Epithelial cell of prostate (primary cell): ENCODE results near the gene WDR76.
"Not testable (repeated sequence)": the region's sequence is repeated elsewhere in the genome, so short reads cannot be mapped to it uniquely, and the experiment has no call there.

Experiments used
- DNase-seq: peaks from one replicate; pipeline ENCODE4 v3.0.0-alpha.2; 2011; ENCODE audit warnings: low read depth, low spot score
- H3K27ac ChIP-seq: fragments of 450-650 bp; 2 replicates; pipeline ENCODE4 v1.5.1; 2017; ENCODE audit warnings: mild to moderate bottlenecking

Gene WDR76

DNA sequence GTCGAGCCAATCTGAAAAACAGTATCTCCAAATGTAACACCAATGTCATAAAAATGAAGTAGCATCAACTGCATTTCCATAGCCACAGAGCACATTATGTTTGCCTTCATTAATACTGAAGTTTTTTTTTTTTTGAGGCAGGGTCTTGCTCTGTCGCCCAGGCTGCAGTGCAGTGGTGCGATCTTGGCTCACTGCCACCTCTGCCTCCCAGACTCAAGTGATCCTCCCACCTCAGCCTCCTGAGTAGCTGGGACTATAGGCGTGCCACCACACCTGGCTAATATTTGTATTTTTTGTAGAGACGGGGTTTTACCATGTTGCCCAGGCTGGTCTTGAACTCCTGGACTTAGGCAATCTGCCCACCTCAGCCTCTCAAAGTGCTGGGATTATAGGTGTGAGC, 11.7 kb upstream of the WDR76 start:
- DNase-seq = not testable (repeated sequence)

GRCh38 chr15:43821505-43821904, 5.3 kb upstream of the WDR76 start:
- no peak for DNase-seq
- no peak overlapping the region for H3K27ac ChIP-seq

More for the DNA sequence above, 11.7 kb upstream of the WDR76 start:
- not testable (repeated sequence) for H3K27ac ChIP-seq

GRCh38 chr15:43824302-43825246, 2.2 kb upstream of the WDR76 start, which contains the start of gene MFAP1:
MFAP1 (minus strand) TSS chr15:43824690; CDS start chr15:43824569, 121 bp downstream.
- H3K27ac ChIP-seq = peak within 1 kb of the TSS; percentile 95
- DNase-seq = peak; percentile 93

DNA sequence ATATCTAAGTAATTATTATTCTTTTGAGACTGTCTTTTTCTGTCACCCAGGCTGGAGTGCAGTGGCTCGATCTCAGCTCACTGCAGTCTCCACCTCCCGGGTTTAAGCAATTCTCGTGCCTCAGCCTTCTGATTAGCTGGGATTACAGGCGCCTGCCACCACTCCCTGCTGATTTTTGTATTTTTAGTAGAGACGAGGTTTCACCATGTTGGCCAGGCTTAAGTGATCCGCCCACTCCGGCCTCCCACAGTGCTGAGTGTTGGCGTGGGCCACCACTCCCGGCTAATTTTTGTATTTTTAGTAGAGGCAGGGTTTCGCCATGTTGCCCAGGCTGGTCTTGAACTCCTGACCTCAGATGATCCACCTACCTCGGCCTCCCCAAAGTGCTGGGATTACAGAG, 1.5 kb upstream of the WDR76 start:
- not testable (repeated sequence) for DNase-seq, H3K27ac ChIP-seq

- DNase-seq = no peak
- peak overlapping the region; percentile 35 for H3K27ac ChIP-seq
Measured at GRCh38 chr15:43826029-43826507, 734 bp upstream of the WDR76 start.

DNA sequence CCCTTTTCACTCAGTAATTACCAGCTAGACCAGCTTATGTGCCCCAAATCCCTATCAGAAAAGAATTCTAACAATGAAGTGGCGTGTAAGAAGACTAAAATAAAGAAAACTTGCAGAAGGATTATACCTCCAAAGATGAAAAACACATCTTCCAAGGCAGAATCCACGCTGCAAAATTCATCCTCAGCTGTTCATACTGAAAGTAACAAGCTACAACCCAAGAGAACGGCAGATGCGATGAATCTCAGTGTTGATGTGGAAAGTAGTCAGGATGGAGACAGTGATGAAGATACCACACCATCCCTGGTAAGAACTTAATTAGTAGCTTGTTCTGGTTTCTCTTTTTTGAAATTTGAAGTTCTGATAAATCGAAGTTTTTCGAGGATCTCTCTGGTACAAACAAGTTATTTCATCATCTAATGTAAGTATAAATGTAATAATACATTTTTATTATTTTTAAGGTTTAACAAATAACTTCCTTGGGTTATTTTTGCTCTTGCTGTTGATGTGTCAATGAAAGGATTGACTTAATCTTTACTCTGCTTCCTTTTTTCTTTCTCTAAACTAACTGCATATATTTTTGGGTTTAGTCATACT, 1.4 kb downstream of the WDR76 start:
- no peak for DNase-seq
- H3K27ac ChIP-seq = no peak overlapping the region

- not testable (repeated sequence) for H3K27ac ChIP-seq, DNase-seq
Measured at GRCh38 chr15:43829951-43830540, 3.2 kb downstream of the WDR76 start.

DNA sequence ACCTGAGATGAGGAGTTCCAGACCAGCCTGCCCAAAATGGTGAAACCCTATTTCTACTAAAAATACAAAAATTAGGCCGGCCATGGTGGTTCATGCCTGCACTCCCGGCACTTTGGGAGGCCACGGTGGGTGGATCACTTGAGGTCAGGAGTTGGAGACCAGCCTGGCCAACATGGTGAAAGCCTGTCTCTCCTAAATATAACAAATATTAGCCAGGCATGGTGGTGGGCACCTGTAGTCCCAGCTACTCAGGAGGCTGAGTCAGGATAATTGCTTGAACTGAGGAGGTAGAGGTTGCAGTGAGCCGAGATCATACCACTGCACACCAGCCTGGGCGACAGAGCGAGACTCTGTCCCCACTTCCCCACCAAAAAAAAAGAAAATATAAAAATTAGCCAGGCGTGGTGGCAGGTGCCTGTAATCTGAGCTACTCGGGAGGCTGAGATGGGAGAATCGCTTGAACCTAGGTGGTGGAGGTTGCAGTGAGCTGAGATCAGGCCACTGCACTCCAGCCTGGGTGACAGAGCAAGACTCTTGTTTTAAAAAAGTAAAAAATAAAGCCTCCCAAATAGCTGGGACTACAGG, 4.0 kb downstream of the WDR76 start:
- H3K27ac ChIP-seq, DNase-seq: not testable (repeated sequence)

DNA sequence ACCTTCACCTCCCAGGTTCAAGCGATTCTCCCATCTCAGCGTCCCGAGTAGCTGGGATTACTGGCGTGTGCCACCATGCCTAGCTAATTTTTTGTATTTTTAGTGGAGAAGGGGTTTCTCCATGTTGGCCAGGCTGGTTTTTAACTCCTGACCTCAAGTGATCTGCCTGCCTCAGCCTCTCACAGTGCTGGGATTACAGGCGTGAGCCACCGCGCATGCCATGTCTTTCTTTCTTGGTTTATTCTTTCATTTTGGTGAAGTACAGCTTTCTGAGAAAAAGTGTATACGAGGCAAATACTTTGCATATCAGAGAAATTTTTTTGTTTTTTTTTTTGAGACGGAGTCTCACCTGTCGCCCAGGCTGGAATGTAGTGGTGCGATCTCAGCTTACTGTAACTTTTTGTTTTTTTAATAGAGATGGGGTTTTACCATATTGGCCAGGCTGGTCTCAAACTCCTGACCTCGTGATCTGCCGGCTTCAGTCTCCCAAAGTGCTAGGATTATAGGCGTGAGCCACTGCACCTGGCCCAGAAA, 4.8 kb downstream of the WDR76 start:
- DNase-seq, H3K27ac ChIP-seq: not testable (repeated sequence)

- not testable (repeated sequence) for DNase-seq, H3K27ac ChIP-seq
Measured at GRCh38 chr15:43832485-43832884, 5.7 kb downstream of the WDR76 start.

- no peak overlapping the region for H3K27ac ChIP-seq
- DNase-seq = no peak
Measured at GRCh38 chr15:43845421-43845820, 18.6 kb downstream of the WDR76 start.

DNA sequence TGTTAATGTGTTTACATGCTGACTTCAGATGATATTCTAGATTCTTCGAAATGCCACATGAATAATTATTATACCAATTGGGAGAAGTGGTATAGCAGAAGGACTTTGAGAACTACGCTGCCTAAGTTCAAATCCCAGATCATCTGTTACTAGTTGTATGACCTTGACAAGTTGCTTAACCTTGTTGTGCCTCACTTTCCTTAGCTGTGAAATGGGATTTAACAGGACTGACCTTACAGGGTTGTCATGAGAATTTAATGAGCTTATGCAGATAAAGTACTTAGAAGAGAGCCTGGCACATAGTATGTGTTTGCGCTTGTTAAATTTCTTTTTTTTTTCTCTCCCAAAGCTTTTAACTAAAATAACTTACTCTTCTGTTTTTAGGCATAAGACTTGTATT, 24.4 kb downstream of the WDR76 start:
- no peak overlapping the region for H3K27ac ChIP-seq
- no peak for DNase-seq

- DNase-seq = no peak
Measured at GRCh38 chr15:43852607-43853006, 25.8 kb downstream of the WDR76 start.

DNA sequence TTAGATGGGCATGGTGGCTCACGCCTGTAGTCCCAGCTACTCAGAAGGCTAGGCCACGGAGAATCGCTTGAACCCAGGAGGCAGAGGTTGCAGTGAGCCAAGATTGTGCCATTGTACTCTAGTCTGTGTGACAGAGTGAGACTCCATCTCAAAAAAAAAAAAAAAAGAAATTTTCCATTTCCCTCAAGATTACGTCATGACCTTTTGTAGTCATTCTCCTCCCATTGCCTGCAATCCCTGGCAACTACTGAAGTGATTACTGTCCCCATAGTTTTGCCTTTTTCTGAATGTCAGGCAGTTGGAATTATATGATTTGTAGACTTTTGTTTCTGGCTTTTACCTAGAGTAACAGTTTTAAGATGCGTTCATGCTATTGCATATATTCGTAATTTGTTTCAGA, 28.0 kb downstream of the WDR76 start:
- DNase-seq = no peak
- no peak overlapping the region for H3K27ac ChIP-seq

More at GRCh38 chr15:43852607-43853006, 25.8 kb downstream of the WDR76 start:
- H3K27ac ChIP-seq = no peak overlapping the region

DNA sequence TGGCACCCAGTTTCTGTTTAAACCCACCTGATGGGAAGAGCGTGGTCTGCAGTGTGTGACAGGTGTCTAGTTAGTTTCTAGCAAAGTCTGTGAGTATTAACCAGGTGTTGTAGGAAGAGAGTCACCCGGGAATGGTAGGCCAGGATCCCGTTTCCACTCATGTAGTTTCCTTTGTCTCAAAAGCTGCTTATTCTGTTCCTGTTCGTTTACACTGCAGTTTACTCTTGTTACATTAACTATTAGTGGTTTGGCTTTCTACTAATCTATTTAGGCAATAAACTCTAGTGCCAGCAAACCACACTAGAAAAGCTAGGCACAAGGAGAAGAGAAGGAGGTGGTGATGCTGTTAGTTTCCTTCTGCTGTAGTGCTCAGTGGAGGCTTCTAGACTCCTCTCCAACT, 32.7 kb downstream of the WDR76 start:
- no peak overlapping the region for H3K27ac ChIP-seq
- no peak for DNase-seq

GRCh38 chr15:43866636-43867035, 39.8 kb downstream of the WDR76 start:
- DNase-seq, H3K27ac ChIP-seq: not testable (repeated sequence)

DNA sequence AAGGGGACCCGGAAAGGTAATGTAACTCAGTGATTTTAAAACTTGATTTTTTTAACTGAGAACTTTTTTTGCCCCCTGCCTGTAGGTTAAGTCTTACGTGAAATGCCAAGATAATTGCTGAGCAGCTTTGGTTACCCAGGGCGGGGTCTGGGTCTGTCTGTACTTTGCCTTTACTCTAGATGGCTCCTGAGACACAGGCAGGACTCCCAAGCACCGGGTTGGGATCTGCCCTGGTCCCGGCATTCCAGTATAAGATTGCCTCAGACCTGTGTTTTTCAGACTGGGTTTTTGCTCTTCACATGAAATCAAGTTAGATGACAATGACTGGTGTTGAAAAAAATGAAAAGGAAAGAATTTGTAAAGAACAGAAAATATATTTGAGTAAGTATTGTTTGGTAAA, 40.3 kb downstream of the WDR76 start:
- DNase-seq = no peak
- H3K27ac ChIP-seq = no peak overlapping the region

DNA sequence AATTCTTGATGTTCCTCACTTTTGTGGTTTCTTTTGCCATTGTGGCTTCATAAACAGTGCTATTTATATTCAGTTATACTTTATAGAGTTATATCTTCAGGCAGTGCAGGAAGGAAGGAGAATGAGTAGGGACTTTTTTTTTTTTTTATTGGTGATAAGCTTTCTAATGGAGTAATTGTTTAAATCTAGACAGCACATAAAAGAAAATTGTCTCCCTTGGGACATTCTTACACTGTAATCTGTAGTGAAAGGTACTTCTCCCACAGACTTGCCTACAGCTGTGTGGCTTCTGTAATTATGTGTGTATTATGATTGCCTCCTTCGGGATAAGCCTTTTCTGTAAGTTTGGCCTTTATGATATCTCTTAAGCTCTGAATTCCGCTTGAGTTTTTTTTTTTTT, 41.6 kb downstream of the WDR76 start:
- H3K27ac ChIP-seq = no peak overlapping the region
- DNase-seq = no peak

DNA sequence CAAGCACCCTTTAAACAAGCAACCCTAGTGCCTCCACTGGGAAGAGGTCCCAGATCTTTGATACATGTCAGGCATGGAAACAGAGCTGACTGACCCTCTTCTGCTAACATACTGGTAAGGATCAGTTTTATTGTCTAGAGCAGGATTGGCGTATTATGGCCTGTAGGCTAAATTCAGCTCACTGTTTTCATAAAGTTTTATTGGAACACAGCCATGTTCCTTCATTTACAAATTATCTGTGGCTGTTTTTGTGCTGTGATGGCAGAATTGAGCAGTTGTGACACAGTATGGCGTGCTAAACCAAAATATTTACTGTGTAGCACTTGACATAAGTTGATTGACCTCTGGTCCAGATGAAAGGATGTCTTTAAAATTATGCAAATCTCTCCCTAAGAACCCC, 45.0 kb downstream of the WDR76 start:
- DNase-seq = no peak

DNA sequence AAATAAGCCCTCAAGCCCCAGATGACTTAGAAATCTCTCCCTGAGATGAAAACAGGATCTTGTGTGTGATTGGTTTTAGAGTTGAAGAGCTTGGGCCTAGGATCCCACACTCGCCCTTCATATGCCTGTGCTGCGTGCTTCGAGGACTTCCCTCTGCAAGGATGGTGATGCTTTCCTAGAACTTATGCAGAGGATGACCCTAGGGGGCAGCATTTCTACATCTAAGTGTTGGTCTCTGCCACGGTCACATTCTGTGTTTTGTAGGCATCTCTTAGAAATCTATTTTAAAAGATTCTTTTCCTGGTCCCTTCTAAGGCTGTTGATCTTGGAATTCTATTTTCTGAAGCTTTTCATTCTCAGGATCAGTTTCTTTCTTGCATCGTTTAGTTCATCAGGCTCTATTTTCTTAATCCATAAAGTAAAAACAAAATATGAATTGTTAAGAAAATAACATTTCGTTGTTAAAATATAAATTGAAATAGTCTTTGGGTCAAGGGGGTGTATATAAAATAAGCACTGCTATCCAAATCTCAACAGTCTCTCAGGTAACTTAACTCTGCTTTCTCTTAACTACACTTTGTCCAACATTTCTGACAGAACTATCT, 45.7 kb downstream of the WDR76 start:
- DNase-seq = no peak
- no peak overlapping the region for H3K27ac ChIP-seq

More for the DNA sequence above, 45.0 kb downstream of the WDR76 start:
- no peak overlapping the region for H3K27ac ChIP-seq
